HG03280 (cell line): ENCODE measurements around the gene NPAT.
"Not testable (repeated sequence)": the region's sequence is repeated elsewhere in the genome, so short reads cannot be mapped to it uniquely, and the experiment has no call there.

ENCODE experiments used
- ATAC-seq: cut with Tn5 transposase; IDR thresholded peaks from one replicate; pipeline ENCODE4 v1.9.1; 2021; ENCODE audit warnings: mild to moderate bottlenecking, moderate library complexity; ENCODE audit not compliant: unreplicated experiment

NPAT gene

DNA sequence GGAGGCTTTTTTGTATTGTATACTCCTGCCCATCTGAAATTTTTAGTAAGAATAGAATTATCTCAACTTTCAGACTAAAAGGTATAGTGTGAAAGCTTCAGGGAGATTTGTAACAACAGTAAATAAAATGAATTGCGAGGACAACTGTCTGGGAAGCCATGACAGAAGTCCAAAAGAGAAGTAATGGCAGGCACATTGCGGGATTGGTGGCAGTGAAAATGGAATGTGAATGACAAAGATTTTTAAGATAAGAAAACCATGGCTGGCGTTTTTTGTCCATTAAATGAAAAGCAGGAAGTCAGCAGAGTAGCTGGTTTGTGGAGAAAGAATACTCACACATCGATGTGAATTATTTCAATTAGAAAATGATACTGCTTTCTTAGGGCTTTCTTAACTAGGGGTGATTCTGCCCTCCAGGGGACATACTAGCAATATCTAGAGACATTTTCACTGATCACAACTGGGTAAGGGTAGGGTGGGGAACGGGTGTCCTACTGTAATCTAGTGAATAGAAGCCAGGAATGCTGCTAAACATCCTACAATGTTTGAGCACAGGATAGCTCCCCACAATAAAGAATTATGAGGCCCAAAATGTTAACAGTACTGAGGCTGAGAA is 1.6 kb downstream of the NPAT start:
- no peak for ATAC-seq

DNA sequence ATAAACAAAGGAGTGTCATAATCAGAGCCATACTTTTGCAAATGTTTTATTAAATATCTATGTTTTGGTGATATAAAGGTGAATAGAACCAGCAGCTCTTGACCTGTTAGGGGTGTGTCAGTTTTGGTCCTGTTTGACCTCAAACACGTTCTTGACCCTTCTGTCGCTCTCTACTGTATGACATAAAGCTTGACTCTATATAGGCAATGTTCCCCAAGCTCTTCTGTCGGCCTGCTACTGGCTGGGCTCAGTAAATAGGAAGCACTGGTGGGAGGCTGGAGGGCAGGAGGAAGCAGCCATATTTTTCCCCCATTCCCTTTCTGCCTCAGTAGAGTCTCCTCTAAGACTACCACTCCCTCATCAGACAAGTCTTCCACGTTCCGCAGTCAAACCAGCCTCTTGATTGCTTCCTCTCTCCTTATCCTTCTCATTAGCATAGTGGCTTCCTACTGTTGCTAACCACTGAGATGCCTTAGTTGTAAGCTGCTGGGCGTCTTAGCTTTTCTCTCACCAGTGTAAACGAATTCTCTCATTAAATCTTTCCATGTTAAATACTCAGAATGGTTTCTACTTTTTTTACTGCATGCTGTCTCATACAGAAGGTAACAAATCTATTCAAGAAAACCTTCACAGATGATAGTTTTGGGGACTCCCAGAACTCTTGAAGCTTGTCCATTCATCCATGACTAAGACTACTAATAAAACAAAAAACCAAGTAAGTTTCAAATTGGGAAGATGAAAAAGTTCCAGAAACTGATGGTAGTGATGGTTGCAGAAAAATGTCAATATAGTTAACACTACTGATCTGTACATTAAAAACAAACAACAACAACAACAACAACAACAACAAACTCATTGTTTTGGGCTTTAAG is 3.3 kb downstream of the NPAT start:
- ATAC-seq, result no peak

GRCh38 chr11:108218455-108218854 is 4.0 kb downstream of the NPAT start:
- ATAC-seq, result no peak

DNA sequence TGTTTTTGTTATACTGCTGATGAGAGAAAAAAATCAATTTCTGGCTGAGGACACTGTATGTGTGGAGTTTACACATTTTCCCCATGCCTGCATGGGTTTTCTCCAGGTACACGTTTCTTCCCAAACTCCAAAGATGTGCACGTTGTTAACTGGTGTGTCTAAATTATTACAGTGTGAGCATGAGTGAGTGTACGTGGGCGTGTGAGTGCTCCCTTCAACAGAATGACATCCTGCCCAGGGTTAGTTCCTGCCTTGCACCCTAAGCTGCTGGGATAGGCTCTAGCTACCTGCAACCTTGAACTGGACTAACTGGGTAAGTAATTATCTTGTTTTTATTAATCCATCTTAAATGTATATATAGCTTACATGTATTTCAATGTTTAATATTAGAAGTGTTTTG is 5.5 kb downstream of the NPAT start:
- no peak for ATAC-seq

- no peak for ATAC-seq
Observed at GRCh38 chr11:108213784-108214183, 8.7 kb downstream of the NPAT start.

DNA sequence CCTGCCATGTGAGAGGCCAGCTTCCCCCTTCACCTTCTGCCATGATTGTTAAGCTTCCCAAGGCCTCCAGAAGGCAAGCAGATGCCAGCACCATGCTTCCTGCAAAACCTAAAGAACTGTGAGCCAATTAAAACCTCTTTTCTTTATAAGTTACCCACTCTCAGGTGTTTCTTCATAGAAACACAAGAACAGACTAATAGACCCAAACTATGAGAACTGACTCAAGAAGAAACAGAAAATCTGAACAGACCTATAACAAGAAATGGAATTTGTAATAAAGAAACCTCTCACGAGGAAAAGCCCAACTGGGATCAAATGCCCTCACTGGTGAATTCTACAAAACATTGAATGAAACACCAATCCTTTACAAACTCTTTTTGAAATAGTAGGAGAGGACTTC is 12.0 kb downstream of the NPAT start:
- no peak for ATAC-seq

DNA sequence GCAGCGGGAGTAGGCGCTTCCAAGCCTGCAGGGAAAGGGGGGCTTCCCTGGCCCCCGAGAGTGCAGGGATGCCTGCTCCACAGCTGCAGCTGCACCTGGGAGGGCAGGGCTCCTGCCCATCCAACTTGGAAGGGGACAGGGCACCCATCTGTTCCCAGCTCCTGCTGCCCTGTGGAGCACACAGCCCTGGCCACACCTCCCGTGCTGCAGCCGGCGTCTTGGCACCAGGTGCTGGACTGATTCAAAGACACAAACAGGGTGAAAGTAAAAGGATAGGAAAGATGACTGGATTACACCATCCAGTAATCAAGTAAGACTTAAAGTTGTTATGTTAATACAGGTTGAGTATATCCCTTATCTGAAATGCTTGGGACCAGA is 14.8 kb downstream of the NPAT start:
- ATAC-seq, result no peak

GRCh38 chr11:108206969-108207682 is 15.3 kb downstream of the NPAT start:
- ATAC-seq, result no peak

GRCh38 chr11:108206171-108206570 is 16.3 kb downstream of the NPAT start:
- ATAC-seq, result no peak

GRCh38 chr11:108204929-108205499 is 17.4 kb downstream of the NPAT start:
- ATAC-seq, result no peak

GRCh38 chr11:108204376-108204775 is 18.1 kb downstream of the NPAT start:
- ATAC-seq, result no peak

DNA sequence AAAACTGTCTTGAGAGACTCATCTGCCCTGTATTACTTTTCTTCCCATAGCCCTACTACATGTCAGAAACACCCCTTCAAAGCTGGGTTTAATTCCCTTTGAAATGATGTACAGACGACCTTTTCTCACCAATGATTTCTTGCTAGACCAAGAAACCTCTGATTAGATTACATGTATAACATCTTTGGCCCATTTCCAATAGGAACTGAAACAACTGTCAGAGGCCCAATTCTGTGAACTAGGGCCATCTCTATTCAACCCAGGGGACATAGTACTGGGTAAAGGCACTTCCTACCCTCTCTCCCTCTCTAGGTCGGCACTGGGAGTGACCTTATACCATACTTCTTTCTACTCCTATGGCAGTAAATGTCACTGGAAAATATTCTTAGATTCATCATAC is 19.4 kb downstream of the NPAT start:
- no peak for ATAC-seq

DNA sequence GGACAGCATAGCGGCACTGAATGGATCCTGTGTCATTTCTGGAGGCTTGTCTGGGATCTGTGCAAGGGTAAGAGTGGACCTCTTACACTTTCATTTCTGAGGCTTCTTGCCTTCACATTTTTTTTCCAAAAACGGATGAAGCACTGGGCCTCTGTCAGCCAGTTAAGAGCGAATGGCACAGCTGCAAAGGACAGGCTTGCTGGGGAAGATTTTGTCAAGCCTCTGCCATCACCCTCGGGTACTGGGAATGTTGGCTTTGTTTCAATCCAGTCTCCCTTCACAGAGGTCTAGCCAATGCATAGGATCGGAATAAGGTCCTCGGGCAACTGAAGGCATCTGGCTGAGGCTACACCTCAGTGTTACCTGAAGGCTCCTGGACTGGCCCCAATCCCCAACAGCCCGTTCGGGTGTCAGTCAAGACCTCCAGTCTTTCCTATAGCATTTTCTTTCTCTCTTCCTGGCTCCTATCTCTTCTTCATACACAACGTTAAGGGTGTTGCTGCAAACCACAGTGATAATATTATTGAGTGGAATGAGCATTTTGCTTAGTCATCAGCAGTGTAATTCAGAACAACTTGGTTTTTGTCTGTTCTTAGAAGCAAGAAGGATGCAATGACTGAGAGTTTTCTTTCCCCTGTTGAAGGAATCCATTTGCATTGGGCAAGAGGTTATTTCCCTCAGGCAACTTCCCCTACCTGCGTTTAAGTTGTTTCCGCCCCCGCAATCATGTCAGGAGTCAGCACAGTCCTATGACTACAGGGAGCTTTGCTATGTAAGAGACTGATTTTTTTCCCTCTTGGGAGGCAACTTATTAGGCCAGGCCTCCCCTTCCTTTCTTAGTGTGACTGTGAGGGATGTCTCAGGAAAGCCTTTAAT is 22.8 kb downstream of the NPAT start:
- peak; percentile 74 for ATAC-seq

DNA sequence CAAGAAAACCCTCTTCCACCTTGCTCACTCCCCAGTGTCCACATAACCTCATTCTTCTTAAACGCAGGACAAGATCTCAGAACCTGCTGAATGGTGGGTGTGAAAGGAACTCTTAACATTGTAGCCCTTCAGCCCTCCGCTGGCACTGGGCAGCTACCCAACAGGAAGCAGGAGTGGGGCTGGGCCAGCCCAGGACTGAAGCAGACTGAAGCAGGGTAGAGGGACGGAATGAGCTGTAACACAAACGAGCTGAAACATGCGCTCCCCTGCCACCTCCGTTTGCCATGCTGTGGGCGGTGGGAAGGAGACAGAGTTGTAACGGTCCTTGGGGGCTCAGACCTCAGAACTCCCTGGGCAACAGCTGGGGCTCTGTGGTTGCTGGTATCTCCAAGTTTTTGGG is 23.6 kb downstream of the NPAT start:
- ATAC-seq, result no peak

GRCh38 chr11:108197351-108197750 is 25.1 kb downstream of the NPAT start:
- ATAC-seq, result peak; percentile 46

- no peak for ATAC-seq
Observed at GRCh38 chr11:108196901-108197300, 25.5 kb downstream of the NPAT start.

DNA sequence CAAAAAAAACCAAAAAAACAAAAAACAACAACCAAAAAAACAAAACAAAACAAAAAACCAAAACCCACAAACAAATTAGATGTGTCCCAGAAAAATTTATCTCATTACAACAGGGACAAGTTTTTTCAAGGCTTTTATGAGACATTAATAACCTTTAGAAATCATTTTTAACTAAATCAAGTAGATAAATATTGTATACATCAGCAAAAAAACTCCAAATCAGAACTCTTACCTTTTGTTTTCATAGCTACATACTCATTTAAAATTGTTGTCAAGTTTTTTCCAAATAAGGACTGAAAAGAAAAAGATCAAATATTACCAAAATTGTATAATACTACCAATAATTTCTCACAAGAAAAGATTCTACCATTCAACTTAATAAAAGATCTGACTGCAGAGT is 28.7 kb downstream of the NPAT start:
- ATAC-seq, result no peak

GRCh38 chr11:108177570-108177969 is 44.9 kb downstream of the NPAT start:
- no peak for ATAC-seq

GRCh38 chr11:108170184-108170583 is 52.3 kb downstream of the NPAT start:
- no peak for ATAC-seq

GRCh38 chr11:108167624-108168023 is 54.8 kb downstream of the NPAT start:
- ATAC-seq, result no peak

- not testable (repeated sequence) for ATAC-seq
Observed at GRCh38 chr11:108162878-108163277, 59.6 kb downstream of the NPAT start.
